Measurements from ENCODE around the gene TMEM53.
"Not testable (repeated sequence)": the region's sequence is repeated elsewhere in the genome, so short reads cannot be mapped to it uniquely, and the experiment has no call there.

Gene TMEM53

GRCh38 chr1:44674113-44675000 lies at the start of gene TMEM53, which contains the start of gene ARMH1:
Gene TMEM53, minus strand, starts transcription at chr1:44674481. Its CDS starts 90 bp downstream, at chr1:44674391.
Gene ARMH1, plus strand, starts transcription at chr1:44674714. Its CDS starts 14,984 bp downstream, at chr1:44689698.
- peak; percentile 98 for DNase-seq

DNA sequence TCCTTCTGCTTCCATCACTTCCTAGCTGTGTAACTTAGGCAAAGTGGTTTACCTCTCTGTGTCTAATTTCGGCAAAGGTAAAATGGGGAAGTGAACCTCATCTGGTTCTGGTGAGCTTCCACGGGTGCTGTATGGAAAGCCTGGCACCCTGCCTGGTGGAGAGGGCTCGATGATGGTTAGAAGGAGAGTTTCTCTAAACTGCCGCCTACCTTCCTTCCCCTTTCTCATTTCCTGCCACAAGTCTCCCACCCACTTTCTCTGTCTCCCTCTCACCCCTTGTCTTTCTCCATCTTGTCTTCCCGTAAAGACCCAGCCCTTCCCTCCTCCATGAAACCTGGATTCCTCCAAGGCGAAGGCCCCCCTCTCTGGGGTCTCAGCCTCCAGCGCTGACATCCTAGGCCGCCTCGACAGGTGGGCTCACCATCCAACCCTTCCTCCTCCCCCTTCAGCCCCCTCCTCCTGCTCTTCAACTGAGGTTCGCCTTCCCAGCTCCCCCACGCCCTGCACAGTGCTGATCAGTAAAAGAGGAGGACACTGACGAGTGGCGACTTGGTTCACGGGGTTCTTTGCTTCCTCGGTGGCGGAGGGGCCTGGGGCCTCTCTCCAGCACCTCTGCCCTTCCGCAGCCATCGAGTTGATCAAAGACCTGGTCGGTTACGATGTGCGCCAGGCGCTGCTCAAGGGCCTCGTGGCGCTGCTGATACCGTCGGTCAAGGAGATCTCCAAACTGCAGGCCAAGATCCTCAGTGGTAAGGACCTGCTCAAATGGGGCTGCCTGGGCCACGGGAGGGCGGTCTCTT lies 49.4 kb upstream of the TMEM53 start:
- peak; percentile 76 for DNase-seq

- peak; percentile 61 for DNase-seq
Measured at GRCh38 chr1:44723064-44723463, 48.8 kb upstream of the TMEM53 start.

DNA sequence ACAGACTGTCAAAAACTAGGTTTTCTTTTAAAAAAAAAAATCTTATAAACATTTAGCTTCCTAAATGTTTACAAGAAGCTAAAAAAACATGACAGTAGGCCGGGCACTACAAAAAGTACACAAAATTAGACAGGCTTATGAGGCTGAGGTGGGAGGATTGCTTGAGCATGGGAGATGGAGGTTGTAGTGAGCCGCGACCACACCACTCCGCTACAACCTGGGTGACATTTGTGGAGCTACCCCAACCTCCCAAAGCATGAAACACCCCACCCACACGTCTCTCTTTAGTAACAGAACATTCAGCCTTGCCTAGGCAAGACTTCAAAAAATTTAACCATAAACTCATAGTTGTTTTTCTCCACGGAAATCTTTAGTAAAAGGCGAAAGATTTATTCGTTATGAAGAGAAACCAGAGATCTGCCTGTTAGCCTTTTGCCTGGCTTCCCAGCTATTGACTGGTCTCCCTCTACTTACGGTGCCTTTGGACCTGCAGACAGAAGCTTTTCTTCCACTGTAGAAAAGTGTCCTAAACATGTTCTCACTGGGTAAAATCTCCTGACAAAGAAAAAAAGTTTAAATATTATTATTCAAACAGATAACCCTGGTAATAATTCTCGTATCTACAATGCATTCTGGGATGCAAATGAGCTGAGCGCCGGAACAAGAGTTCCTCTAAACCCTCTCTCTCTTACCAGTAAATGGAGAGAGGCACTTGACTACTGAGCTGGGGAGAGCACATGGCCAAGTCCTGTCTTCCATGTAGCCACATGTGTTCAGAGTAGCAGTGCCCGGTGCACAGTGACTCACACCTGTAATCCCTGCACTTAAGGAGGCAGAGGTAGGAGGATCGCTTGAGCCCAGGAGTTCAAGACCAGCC lies 47.4 kb upstream of the TMEM53 start:
- DNase-seq, result peak; percentile 86

GRCh38 chr1:44720281-44720680 lies 46.0 kb upstream of the TMEM53 start:
- DNase-seq, result no peak

DNA sequence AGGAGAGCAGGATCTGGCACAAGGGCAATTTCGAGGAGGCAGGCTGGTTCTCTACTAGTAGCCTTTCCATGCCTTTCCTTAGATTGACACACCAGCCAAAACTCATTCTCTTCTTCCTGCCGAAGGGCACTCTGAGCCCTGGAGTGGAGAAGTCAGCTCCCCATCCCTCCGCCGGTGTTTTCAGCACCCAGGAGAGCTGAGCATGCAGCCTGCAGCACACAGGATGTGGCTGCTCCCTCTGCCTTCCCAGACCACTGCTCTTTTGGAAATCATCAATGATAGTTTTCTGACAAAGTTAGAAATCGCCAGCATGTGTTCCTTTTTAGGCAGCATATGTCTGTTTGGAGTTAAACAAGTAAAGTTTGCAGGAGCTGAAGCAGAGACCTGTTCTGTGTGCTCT lies 45.0 kb upstream of the TMEM53 start:
- no peak for DNase-seq

DNA sequence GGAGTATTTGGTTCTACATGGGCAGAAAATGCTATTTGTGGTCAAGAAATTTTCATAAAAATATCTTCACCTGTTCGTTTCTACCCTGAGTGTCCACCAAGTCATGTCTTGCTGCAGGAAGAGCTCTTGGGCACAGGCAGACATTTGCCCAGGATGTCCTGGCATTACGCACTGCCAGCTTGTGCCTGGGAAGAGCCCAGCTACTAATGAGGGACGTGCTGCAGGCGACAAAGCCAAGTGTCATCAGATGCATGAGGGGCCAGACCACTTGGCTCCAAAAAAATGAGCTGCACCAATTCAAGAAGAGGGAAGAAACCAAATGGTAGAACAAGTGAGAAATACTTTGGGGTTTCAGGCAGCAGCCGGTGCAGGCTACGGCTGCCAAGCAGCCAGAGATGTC lies 43.8 kb upstream of the TMEM53 start:
- no peak for DNase-seq

GRCh38 chr1:44717653-44718052 lies 43.4 kb upstream of the TMEM53 start:
- DNase-seq, result no peak

GRCh38 chr1:44717156-44717555 lies 42.9 kb upstream of the TMEM53 start:
- DNase-seq, result no peak

GRCh38 chr1:44714944-44715571 lies 40.8 kb upstream of the TMEM53 start:
- peak; percentile 72 for DNase-seq

DNA sequence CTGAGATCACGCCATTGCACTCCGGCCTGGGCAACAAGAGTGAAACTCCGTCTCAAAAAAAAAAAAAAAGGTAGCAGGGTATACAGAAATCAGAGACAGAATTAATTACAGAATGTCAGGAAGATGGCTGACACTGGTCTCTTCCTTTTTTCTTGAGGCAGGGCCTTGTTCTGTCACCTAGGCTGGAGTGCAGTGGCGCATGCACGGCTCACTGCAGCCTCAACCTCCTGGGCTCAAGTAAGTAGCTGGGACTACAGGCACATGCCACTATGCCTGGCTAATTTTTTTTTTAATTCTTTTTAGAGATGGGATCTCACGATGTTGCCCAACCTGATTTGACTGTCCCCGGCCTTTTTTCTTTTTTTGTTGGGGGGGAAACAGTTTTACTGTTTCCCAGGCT lies 40.3 kb upstream of the TMEM53 start:
- DNase-seq, result no peak

- DNase-seq, result no peak
Measured at GRCh38 chr1:44713321-44713781, 39.1 kb upstream of the TMEM53 start.

DNA sequence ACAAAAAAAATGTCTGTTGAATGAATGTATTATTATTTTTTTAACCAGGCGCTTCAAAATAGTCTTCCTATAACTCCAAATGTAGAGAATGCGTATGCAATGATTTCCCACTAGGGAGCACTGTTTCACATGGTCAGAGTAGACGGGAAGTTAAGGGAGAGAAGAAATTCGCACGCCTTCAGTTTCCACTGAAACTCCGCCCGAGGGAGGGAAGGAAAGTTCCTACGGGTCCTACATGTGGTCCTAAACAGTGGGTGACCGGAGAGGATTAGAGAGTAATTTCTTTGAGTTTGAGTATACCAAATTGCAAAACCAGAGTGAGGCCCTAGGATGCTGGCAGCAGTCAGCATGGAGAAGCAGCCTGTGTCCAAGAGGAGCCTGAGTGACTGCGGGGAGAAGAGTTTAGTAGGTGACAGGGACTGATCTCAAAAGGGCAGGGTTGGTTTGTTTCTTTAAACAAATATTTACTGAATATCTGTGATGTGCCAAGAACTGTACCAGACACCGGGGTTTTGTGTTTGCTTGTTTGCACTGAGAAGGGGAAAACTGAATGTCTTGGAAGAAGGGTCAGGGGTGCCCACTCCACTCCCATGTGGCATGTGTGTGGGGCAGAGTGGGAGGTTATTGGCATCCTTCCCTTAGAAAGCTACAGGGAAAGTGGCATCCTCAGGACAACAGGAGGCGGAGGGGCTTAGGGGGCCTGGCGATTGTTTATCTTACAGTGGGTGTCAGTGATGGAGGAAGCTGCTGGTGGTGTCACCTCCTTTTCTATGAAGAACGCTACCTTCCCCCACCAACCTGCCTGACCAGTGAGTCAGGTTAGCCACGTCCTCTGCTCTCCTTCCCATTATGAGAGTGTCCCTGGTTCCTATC lies 33.9 kb upstream of the TMEM53 start:
- peak; percentile 51 for DNase-seq

GRCh38 chr1:44707112-44707881 lies 33.0 kb upstream of the TMEM53 start:
- DNase-seq, result no peak

DNA sequence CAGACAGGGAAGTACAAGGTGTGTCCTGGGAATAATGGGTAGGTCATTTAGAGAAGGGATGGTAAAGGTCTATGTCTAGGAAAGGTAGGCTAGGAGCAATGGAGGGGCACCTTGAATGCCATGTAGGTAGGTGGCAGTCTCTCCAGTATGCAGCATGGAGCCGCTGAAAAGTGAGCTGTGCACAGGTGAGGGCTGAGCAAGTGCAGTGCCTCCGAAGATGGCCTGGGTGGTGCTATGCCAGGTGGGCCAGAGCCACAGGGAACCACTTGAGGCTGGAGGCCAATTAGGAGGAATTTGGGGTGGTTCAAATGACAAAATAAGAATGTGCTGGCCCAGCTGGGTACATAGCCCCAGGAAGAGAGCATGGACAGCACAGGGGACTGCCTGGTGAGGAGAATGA lies 31.7 kb upstream of the TMEM53 start:
- no peak for DNase-seq

DNA sequence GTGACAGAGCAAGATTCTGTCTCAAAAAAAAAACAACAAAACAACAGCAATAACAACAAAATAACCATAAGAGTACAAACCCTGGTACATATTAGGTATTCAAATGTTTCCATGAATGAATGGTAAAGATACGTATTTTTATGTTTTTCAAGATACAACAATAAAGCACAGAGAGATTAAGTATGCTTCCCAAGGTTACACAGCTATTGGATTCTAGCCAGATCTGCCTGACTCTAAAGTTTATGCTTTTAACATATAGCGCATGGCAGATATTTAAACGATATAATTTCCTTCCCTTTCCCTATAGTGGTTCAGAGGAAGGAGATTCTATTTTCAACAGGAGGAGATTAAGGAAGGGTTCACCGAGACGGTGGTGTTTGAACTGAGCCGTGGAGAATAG lies 31.2 kb upstream of the TMEM53 start:
- no peak for DNase-seq

DNA sequence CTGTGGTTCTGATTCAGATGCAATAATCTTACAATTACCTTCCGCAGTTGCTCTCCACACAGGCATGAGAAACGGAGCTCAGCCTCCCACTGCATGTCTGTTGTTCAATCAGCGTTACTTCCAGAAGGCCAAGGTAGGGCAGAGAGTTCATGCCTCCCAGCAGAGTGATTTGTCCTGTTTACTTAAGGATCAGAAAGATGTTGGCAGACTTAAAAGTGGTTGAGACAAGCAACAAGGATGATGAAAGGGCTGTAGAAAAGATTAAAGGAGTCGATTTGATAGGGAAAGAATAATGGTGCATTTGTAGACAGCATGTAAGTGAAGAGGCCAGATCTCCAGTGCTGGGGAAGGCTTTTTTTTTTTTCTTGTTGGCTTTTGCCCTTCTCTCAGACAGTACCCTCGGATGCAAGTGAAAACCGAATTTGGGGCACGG lies 26.9 kb upstream of the TMEM53 start:
- DNase-seq, result no peak

DNA sequence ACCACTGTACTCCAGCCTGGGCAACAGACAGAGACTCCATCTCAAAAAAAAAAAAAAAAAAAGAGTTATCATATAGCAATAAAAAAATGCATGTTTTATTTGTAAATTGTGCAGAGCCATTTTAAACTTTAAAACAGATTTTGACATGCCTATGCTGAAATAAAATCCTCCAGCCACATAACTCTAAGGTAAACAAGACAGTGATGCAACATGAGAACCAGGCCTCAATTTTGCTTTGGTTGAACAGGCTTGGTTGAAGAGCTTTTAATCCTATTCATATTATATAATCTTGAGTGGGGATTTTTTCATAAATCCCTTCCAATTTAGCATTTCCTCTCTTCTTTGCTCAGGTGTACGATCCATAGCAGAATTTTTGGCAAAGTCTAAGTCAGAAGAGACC lies 26.3 kb upstream of the TMEM53 start:
- DNase-seq, result no peak

DNA sequence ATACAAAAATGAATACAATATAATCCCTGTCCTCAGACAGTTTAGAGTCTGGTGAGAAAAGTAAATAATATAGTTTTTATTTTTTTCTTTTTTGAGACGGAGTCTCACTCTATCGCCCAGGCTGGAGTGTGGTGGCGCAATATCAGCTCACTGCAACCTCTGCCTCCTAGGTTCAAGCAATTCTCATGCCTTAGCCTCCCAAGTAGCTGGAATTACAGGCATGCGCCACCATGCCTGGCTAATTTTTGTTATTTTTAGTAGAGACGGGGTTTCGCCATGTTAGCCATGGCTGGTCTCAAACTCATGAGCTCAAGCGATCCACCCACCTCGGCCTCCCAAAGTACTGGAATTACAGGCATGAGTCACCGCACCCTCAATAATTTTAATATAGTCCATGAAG lies 25.1 kb upstream of the TMEM53 start:
- not testable (repeated sequence) for DNase-seq

DNA sequence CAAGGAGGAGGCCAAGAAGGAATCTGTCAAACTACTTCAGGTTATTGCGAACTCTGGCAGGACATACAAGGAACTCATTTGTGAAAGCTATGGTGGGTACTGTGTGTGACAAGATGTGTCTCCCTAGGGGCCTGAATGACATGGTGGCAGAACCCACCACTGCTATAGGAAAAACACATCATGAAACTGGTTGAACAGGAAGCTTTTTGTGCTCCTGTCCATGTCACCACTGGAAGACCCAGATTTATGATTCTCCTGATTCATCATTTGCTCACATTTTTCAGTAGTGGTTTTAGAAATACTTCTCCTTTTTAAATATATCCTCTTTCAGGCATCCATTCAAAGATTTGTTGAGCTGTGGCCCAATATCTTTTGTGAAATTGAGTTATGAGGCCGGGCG lies 23.9 kb upstream of the TMEM53 start:
- no peak for DNase-seq
